BLaER1 (cell line): ENCODE measurements around the gene RAD52.

Source experiments
- H3K27ac ChIP-seq: shearing (Covaris generic); formaldehyde crosslinking; 2 replicates; pipeline ENCODE4 v1.8.1; 2022
- H3K27me3 ChIP-seq: shearing (Covaris generic); formaldehyde crosslinking; 2 replicates; pipeline ENCODE4 v1.8.1; 2022
- H3K36me3 ChIP-seq: shearing (Covaris generic); formaldehyde crosslinking; 2 replicates; pipeline ENCODE4 v1.8.1; 2022
- H3K4me1 ChIP-seq: shearing (Covaris generic); formaldehyde crosslinking; 2 replicates; pipeline ENCODE4 v1.8.1; 2022
- H3K4me2 ChIP-seq: shearing (Covaris generic); formaldehyde crosslinking; 2 replicates; pipeline ENCODE4 v1.8.1; 2022
- H3K4me3 ChIP-seq: shearing (Covaris generic); formaldehyde crosslinking; 2 replicates; pipeline ENCODE4 v1.8.1; 2022
- H3K9ac ChIP-seq: shearing (Covaris generic); formaldehyde crosslinking; 2 replicates; pipeline ENCODE4 v1.8.1; 2022
- H3K9me3 ChIP-seq: shearing (Covaris generic); formaldehyde crosslinking; 2 replicates; pipeline ENCODE4 v1.8.1; 2022
- H4K20me1 ChIP-seq: shearing (Covaris generic); formaldehyde crosslinking; 2 replicates; pipeline ENCODE4 v1.8.1; 2022
- Cebpa-rat ChIP-seq: shearing (Covaris generic); IDR thresholded peaks from 2 replicates; pipeline ENCODE4 v1.8.1; 2022

RAD52 gene

GRCh38 chr12:989051-989450, 39.6 kb upstream of the RAD52 start:
- Histone ChIP-seq H3K4me2 (peak overlapping the region; percentile 78), H3K36me3 (no peaks in the 10 kb centered on the region; the same call in 1 of the 2 replicates), H3K9ac (peak overlapping the region; percentile 96), H3K4me1 (peaks cover 32% of the 10 kb centered on the region), H3K9me3 (no peaks in the 10 kb centered on the region), H4K20me1 (peaks cover 16% of the 10 kb centered on the region; the same call in 1 of the 2 replicates), H3K4me3 (peak overlapping the region; percentile 90), H3K27ac (peak overlapping the region; percentile 99; the same call in 1 of the 2 replicates), H3K27me3 (no peaks in the 10 kb centered on the region)
- no peak for TF ChIP-seq Cebpa-rat

- Histone ChIP-seq H3K4me2 (peak overlapping the region; percentile 78), H3K36me3 (no peaks in the 10 kb centered on the region; the same call in 1 of the 2 replicates), H3K4me1 (peaks cover 32% of the 10 kb centered on the region), H3K4me3 (peak overlapping the region; percentile 90), H3K27me3 (no peaks in the 10 kb centered on the region), H3K9ac (peak overlapping the region; percentile 96), H4K20me1 (peaks cover 13% of the 10 kb centered on the region; the same call in 1 of the 2 replicates), H3K9me3 (no peaks in the 10 kb centered on the region), H3K27ac (no peak overlapping the region)
- TF ChIP-seq Cebpa-rat = no peak
Observed at GRCh38 chr12:988646-989045, 39.2 kb upstream of the RAD52 start.

- Histone ChIP-seq H3K27ac (no peak overlapping the region), H3K27me3 (no peaks in the 10 kb centered on the region), H3K9ac (no peak overlapping the region), H3K4me1 (peaks cover 4% of the 10 kb centered on the region; the same call in 1 of the 2 replicates), H3K4me2 (no peak overlapping the region), H4K20me1 (no peaks in the 10 kb centered on the region), H3K9me3 (no peaks in the 10 kb centered on the region), H3K36me3 (peaks cover 3% of the 10 kb centered on the region; the same call in 1 of the 2 replicates), H3K4me3 (no peak overlapping the region)
- no peak for TF ChIP-seq Cebpa-rat
Observed at GRCh38 chr12:981961-982360, 32.5 kb upstream of the RAD52 start.

GRCh38 chr12:981176-981828, 31.8 kb upstream of the RAD52 start:
- Histone ChIP-seq H3K9me3 (no peaks in the 10 kb centered on the region), H3K4me3 (no peak overlapping the region), H4K20me1 (no peaks in the 10 kb centered on the region), H3K4me1 (peaks cover 5% of the 10 kb centered on the region; the same call in 1 of the 2 replicates), H3K4me2 (no peak overlapping the region), H3K36me3 (peaks cover 9% of the 10 kb centered on the region; the same call in 1 of the 2 replicates), H3K9ac (no peak overlapping the region), H3K27me3 (no peaks in the 10 kb centered on the region), H3K27ac (no peak overlapping the region)
- no peak for TF ChIP-seq Cebpa-rat

- Histone ChIP-seq H3K4me3 (no peak overlapping the region), H3K27ac (no peak overlapping the region), H3K36me3 (0 out of 2 replicates have a peak, but pooled peaks cover 9% of the 10 kb centered on the region), H3K27me3 (no peaks in the 10 kb centered on the region), H3K9me3 (no peaks in the 10 kb centered on the region), H4K20me1 (no peaks in the 10 kb centered on the region), H3K4me1 (peaks cover 5% of the 10 kb centered on the region; the same call in 1 of the 2 replicates), H3K9ac (no peak overlapping the region), H3K4me2 (no peak overlapping the region)
- TF ChIP-seq Cebpa-rat = no peak
Observed at GRCh38 chr12:979349-979748, 29.9 kb upstream of the RAD52 start.

- no peak overlapping the region for H3K4me2 ChIP-seq
- H3K4me1 ChIP-seq = peaks cover 5% of the 10 kb centered on the region; the same call in 1 of the 2 replicates
- H3K27ac ChIP-seq = no peak overlapping the region
- no peaks in the 10 kb centered on the region for H3K27me3 ChIP-seq
- H4K20me1 ChIP-seq = no peaks in the 10 kb centered on the region
- no peak overlapping the region for H3K4me3 ChIP-seq
- H3K36me3 ChIP-seq = 0 out of 2 replicates have a peak, but pooled peaks cover 9% of the 10 kb centered on the region
- H3K9me3 ChIP-seq = no peaks in the 10 kb centered on the region
- H3K9ac ChIP-seq = no peak overlapping the region
- no peak for TF ChIP-seq Cebpa-rat
Observed at GRCh38 chr12:977156-977555, 27.7 kb upstream of the RAD52 start.

GRCh38 chr12:976644-977043, 27.1 kb upstream of the RAD52 start:
- Histone ChIP-seq H4K20me1 (no peaks in the 10 kb centered on the region), H3K9ac (no peak overlapping the region), H3K4me2 (no peak overlapping the region), H3K36me3 (0 out of 2 replicates have a peak, but pooled peaks cover 9% of the 10 kb centered on the region), H3K27ac (no peak overlapping the region), H3K4me3 (no peak overlapping the region), H3K9me3 (no peaks in the 10 kb centered on the region), H3K27me3 (no peaks in the 10 kb centered on the region), H3K4me1 (peaks cover 5% of the 10 kb centered on the region; the same call in 1 of the 2 replicates)
- no peak for TF ChIP-seq Cebpa-rat

GRCh38 chr12:974271-974862, 24.9 kb upstream of the RAD52 start:
- Histone ChIP-seq H3K4me1 (peaks cover 5% of the 10 kb centered on the region; the same call in 1 of the 2 replicates), H3K9ac (no peak overlapping the region), H3K4me3 (no peak overlapping the region), H3K9me3 (no peaks in the 10 kb centered on the region), H4K20me1 (no peaks in the 10 kb centered on the region), H3K27ac (no peak overlapping the region), H3K4me2 (no peak overlapping the region), H3K27me3 (no peaks in the 10 kb centered on the region), H3K36me3 (0 out of 2 replicates have a peak, but pooled peaks cover 9% of the 10 kb centered on the region)
- no peak for TF ChIP-seq Cebpa-rat

- Histone ChIP-seq H4K20me1 (no peaks in the 10 kb centered on the region), H3K27ac (no peak overlapping the region), H3K4me3 (no peak overlapping the region), H3K27me3 (no peaks in the 10 kb centered on the region), H3K4me2 (no peak overlapping the region), H3K36me3 (0 out of 2 replicates have a peak, but pooled peaks cover 6% of the 10 kb centered on the region), H3K9ac (no peak overlapping the region), H3K9me3 (no peaks in the 10 kb centered on the region), H3K4me1 (peaks cover 10% of the 10 kb centered on the region)
- no peak for TF ChIP-seq Cebpa-rat
Observed at GRCh38 chr12:971991-972390, 22.5 kb upstream of the RAD52 start.

GRCh38 chr12:969821-970220, 20.3 kb upstream of the RAD52 start:
- Histone ChIP-seq H3K36me3 (no peaks in the 10 kb centered on the region), H3K4me1 (peaks cover 12% of the 10 kb centered on the region), H3K4me3 (no peak overlapping the region), H3K27me3 (no peaks in the 10 kb centered on the region), H3K9me3 (no peaks in the 10 kb centered on the region), H3K27ac (no peak overlapping the region), H3K9ac (no peak overlapping the region), H4K20me1 (no peaks in the 10 kb centered on the region), H3K4me2 (no peak overlapping the region)
- TF ChIP-seq Cebpa-rat = no peak
